Measurements from ENCODE around the gene ANKS1B.

- TF ChIP-seq CTCF (IDR thresholded peaks at IDR 0.05) (no peak), POLR2A (IDR thresholded peaks at IDR 0.05) (no peak)
These were observed 1154.1 kb downstream of the ANKS1B start for GRCh38 chr12:98830657-98831056.

All from Peyer's patch (tissue), 4 donors.